ENCODE measurements around the gene PLCH2. TPM values are rescaled to one million over a fixed set of nuclear protein-coding genes. Genes with fewer than 3 reads are reported as not detected.

Gene PLCH2
- total and polyA plus RNA-seq, 7 donors: 0.04 to 0.60 (median 0.09) TPM; not detected in 1

DNA sequence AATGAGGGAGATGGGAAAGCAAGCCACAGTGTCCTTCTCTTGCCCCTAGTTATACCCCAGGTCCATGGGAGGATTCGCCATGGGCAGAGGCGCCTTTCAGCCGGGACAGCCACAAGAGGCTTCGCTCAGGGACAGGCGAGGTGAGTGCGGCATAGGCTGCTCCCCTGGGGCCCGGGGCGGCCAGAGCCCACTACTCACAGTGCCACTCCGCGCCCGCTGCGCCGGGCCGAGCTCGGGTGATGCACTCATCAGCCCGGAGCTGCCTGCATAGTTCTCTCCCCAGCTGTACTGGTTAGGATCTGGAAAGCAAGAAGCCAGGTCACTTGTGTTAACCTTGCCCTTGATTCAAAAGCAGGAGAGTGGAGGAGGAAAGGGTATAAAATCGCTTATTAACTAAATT lies 41.9 kb downstream of the PLCH2 start:
- Histone ChIP-seq H3K27ac (no peak overlapping the region), H3K9me3 (no peaks in the 10 kb centered on the region), H3K4me1 (peaks cover 5% of the 10 kb centered on the region), H3K4me3 (no peak overlapping the region), H3K27me3 (ENCODE audit: insufficient read depth in 3 of 3, low read length in 2 of 3) (no peaks in the 10 kb centered on the region), H3K36me3 (ENCODE audit: insufficient read depth in 1 of 2, low read depth in 1 of 2) (peaks cover 22 to 87% of the 10 kb centered on the region in 2 donors)
- 93 to 95% (median 95%) methylated on average over 17 of the region's 17 CpGs for WGBS, 3 donors
- ATAC-seq (no peak), DNase-seq (no peak)
- no peak for TF ChIP-seq CTCF (IDR thresholded peaks at IDR 0.05)
- intact Hi-C loops (cut with DNase I): no loop called here

DNA sequence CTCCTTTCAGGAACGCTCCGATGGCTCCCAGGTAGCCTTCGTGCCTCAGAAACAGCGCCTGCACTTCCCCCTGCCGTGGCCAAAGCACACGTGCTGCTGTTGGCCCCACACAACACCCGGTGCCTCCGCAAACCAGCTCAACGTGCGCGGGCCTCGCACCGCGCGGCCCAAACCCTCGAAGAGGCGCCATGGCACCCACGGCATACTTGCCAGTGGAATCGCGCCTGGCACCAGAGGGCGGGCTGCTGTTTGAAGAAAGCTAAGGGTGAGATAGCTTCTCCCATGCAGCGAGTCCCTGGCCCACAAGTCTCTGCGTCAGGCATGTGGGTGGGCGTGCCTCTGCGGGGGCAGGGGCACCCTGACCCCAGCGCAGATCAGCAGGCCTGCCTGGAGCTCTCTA lies 42.4 kb downstream of the PLCH2 start:
- H3K4me3 ChIP-seq: no peak overlapping the region
- 93 to 94% (median 94%) methylated on average over 26 of the region's 26 CpGs for WGBS, 3 donors
- no peak overlapping the region for H3K27ac ChIP-seq
- intact Hi-C loops (cut with DNase I): no loop called here
- H3K27me3 ChIP-seq (ENCODE audit: insufficient read depth in 3 of 3, low read length in 2 of 3): no peaks in the 10 kb centered on the region
- H3K9me3 ChIP-seq: no peaks in the 10 kb centered on the region
- DNase-seq (no peak), ATAC-seq (no peak)
- H3K4me1 ChIP-seq: peaks cover 8% of the 10 kb centered on the region
- peaks cover 18 to 82% of the 10 kb centered on the region in 2 donors for H3K36me3 ChIP-seq (ENCODE audit: insufficient read depth in 1 of 2, low read depth in 1 of 2)
- no peak for TF ChIP-seq CTCF (IDR thresholded peaks at IDR 0.05)

DNA sequence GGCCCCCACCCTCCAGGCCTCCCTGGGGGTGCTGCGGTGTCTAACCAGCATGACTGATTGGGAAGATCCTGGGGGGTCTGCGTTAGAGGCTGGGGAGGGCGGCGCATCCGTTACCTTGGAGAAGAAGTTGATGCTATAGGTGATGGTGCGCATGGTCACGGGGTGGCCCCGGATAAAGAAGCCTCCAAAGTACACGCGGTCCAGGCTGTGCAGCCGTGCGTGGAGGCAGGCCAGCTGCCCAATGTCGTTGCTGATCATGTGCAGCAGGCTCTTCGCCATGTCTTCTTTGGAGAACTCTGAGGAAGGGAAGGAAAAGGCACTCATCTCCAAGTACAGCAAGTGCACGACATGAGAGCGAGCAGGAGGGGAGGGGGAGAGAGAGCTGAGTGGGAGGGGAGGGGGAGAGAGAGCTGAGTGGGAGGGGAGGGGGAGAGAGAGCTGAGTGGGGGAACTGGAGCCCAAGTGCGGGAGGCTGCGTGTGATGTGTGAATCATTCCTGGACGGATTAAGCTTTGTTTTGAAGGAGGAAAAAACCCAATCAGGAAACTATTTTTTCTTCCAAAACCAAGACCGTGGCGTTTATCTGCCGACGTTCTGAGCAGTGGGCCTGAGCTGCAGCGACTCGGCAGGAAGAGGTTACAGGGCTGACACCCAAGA lies 43.1 kb downstream of the PLCH2 start:
- DNase-seq: no peak
- TF ChIP-seq CTCF (IDR thresholded peaks at IDR 0.05): no peak
- intact Hi-C loops (cut with DNase I): no loop called here
- no peaks in the 10 kb centered on the region for H3K9me3 ChIP-seq
- peaks cover 15% of the 10 kb centered on the region for H3K4me1 ChIP-seq
- no peaks in the 10 kb centered on the region for H3K27me3 ChIP-seq (ENCODE audit: insufficient read depth in 3 of 3, low read length in 2 of 3)
- 86 to 87% (median 87%) methylated on average over 25 of the region's 25 CpGs for WGBS, 3 donors
- H3K27ac ChIP-seq: no peak overlapping the region
- ATAC-seq: no peak
- H3K4me3 ChIP-seq: no peak overlapping the region
- H3K36me3 ChIP-seq (ENCODE audit: insufficient read depth in 1 of 2, low read depth in 1 of 2): peaks cover 18 to 75% of the 10 kb centered on the region in 2 donors

DNA sequence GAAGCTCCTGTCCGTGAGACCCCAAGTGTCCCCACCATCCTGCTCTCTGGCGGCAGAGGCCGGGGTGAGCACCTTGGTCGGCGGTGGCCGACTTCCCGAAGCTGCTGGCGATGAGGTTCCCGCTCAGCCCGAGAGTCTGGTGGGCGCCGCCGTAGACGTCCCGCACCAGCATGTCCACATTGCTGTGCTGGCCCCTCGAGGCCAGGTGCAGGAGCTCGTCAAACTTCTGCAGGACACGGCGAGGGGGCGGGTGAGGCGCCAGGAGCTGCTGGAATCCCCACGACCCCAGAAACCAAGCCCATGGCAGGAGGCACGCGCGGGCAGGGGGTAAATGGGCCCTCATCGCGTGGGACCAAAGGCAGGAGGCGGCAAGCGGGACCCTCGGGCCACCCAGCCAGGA lies 43.6 kb downstream of the PLCH2 start:
- Histone ChIP-seq H3K27me3 (ENCODE audit: insufficient read depth in 3 of 3, low read length in 2 of 3) (no peaks in the 10 kb centered on the region), H3K9me3 (no peaks in the 10 kb centered on the region), H3K4me1 (peaks cover 20% of the 10 kb centered on the region), H3K4me3 (no peak overlapping the region), H3K36me3 (ENCODE audit: insufficient read depth in 1 of 2, low read depth in 1 of 2) (peaks cover 18 to 72% of the 10 kb centered on the region in 2 donors), H3K27ac (no peak overlapping the region)
- intact Hi-C loops (cut with DNase I): no loop called here
- DNase-seq (no peak), ATAC-seq (no peak)
- 92 to 94% (median 93%) methylated on average over 27 to 30 of the region's 30 CpGs for WGBS, 3 donors
- no peak for TF ChIP-seq CTCF (IDR thresholded peaks at IDR 0.05)

DNA sequence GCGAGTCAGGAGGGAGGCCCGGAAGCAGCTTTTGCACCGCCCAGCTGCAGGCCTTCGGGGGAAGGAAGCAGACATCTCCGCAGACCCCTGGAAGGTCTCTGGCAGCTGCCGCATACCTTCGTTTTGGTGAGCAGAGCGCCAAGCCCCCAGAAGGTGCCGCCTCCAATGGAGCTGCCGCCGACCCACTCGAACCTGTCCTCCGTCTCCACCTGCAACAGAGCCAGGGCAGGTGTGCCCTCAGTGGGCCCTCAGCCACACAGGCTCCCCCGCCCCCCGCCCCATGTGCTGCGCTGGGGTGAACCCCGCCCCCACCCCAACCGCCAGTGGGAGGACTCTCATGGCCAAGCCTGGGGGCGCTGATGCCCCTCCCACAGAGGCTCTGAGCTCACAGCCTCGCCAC lies 44.1 kb downstream of the PLCH2 start:
- ATAC-seq: no peak
- no peak for TF ChIP-seq CTCF (IDR thresholded peaks at IDR 0.05)
- Histone ChIP-seq H3K27me3 (ENCODE audit: insufficient read depth in 3 of 3, low read length in 2 of 3) (no peaks in the 10 kb centered on the region), H3K36me3 (ENCODE audit: insufficient read depth in 1 of 2, low read depth in 1 of 2) (peaks cover 18 to 67% of the 10 kb centered on the region in 2 donors), H3K4me1 (peaks cover 25% of the 10 kb centered on the region), H3K9me3 (no peaks in the 10 kb centered on the region), H3K27ac (no peak overlapping the region), H3K4me3 (no peak overlapping the region)
- WGBS, 3 donors: 94 to 97% (median 96%) methylated on average over 13 to 20 of the region's 20 CpGs
- intact Hi-C loops (cut with DNase I): no loop called here
- DNase-seq: no peak

Measured in psoas muscle (tissue), 8 donors.